Tibial nerve (tissue), 3 donors: ENCODE results near the gene SHFL.

Experiments used
- CTCF ChIP-seq, 5 experiments: fragments of 200-600 bp in 3 of 5; fragments of 450-650 bp in 2 of 5; sonication (generic) in 3 of 5; IDR thresholded peaks; one replicate each; pipeline ENCODE4 v1.5.1; 2016 to 2019; ENCODE audit warnings: antibody characterized with exemption in 5 of 5, mild to moderate bottlenecking in 3 of 5, moderate library complexity in 2 of 5
- POLR2A ChIP-seq, 2 donors: fragments of 450-650 bp; IDR thresholded peaks; one replicate each; pipeline ENCODE4 v1.6.1; 2017; ENCODE audit warnings: antibody characterized with exemption in 2 of 2, mild to moderate bottlenecking in 2 of 2, moderate library complexity in 2 of 2

DNA sequence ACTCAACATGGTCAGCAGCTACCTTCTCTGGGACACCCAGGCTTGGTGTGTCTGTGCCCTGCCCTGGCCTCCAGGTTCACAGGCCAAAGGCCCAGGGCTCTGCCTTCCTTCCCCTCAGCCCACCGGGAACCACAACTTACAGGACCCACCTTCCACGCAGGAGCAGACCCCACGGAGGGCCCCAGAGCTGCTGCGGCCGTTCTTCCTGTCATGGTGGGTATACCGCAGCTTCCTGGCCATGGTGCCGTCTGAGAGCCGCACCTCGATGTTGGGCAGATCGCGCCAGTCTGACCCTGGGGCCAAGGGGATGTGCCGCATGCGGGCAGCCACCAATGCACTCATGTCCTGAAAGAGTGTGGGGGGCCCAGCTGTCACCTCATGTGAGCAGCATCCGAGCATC lies 50.8 kb downstream of the SHFL start:
- TF ChIP-seq CTCF (IDR thresholded peaks at IDR 0.05) (no peak), POLR2A (IDR thresholded peaks at IDR 0.05) (no peak)
